Colon (tissue), 2 donors: Measurements from ENCODE around the gene TENT5C.

Experiments
- FAIRE-seq: peaks from 2 replicates; lab custom pipeline; 2012; peaks lifted over from hg19 to GRCh38; lab: Jason Lieb, UNC
- donor health status: control.
- donor health status: control.

TENT5C gene

DNA sequence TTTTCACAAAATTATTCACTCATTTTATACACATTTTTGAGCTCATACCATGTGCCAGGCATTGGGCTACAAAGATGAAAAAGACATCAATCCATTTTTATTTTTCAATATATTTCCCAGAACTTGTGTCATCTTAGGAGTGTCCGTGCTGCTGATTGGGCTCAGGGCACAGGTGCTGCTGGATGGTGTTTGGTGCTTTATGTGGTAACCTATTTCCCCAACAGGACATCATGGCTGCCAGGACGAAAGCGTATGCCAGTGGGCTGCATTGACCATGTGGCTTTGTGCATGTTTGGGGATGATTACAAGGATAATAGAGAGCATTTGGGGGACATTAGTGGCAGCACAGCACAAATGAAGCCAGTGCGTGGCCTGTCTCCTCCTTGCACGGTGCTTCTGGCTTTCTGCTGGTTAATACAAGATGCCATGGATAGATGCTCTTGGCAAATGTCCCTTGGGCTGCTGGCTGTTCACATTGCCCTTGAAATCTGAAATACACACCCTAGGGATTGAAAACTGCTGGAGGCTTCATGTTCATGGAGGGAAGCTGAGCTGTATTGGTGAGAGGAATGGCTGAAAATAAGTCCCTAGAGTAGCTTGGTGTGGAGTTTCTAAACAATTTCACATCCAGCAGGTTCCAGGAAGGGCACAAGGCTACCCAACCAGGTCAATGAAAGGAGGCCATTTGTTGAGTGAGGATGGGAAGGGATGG is 52.3 kb downstream of the TENT5C start:
- FAIRE-seq, result no peak

DNA sequence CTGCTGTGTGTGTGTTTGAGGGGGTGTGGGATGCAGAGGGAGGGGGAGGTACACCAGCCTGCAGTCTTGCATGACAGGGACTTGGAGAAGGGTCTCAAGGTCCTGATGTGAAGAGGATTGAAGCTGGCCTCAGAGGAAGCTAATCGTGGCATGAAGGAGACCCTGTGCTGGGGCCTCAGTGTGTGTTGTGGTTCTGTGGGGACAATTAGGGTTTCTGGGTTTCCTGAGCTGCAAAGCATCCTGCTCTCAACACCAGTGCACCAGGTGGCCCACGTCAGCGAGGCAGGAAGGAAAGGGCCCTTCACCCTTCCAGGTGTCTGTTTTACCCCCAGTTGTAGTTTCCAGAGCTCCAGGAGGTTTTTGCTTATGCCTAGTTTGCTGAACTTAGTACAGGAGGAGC is 52.8 kb downstream of the TENT5C start:
- no peak for FAIRE-seq

DNA sequence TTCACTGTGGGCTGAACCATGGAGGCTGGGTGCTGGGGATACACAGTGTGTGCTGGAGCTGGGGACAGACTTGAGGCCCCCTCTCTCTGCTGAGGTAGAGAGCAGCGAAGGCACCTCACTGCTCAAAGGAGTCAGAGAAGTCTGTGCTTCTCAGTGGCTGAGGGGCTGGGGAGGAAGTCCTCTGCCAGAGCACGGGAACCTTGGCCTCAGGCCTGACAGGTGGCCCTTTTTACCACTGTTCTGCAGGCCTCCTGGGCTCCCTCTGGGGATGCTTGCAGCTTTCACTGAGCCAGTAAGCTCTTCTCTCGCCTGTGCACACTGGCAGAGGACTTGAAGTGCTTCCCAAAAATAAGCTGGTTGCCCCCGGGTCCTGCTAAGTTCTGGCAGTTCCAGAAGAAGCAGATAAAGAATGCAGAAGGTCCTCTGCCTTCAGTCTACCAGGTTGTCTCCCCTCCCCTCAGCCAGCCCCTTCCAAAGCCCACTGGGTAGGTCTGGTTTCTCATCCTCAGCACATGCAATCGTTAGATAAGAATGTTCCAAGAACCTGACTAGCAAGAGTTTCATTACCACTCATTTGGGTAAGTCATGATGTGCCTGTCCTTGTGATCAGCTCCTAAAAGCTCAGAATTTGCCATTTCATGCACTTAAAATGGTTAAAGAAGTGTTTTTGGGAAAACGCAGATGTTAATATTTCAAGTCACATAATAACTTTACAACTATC is 53.9 kb downstream of the TENT5C start:
- FAIRE-seq, result no peak

DNA sequence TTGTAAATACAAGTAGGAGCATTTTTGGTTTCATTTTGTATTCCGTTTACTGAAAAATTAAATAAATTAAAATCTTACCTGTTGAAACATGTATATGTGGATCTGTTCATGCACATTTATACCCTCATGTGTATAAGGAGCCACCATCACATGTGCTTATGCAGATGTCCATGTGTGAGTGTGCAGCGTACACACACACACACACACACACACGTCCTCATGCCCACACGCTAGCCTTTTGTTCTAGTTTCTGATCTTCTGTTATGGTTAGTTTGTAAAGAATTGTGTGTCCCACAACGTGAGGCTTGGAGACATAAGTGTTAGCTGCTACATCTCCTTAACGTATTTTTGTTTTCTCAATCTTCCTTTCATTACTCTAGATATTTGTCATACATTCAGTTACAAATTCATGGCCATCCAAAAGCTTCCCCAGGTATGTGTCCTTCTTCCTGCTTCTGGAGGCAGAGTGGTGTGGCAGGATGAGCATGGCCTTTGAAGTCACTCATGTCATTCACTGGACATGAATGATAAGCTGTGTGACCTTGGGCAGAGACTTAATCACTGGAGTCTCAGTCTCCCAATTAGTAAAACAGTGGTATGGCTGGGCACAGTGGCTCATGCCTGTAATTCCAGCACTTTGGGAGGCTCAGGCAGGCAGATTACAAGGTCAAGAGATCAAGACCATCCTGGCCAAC is 54.6 kb downstream of the TENT5C start:
- no peak for FAIRE-seq

DNA sequence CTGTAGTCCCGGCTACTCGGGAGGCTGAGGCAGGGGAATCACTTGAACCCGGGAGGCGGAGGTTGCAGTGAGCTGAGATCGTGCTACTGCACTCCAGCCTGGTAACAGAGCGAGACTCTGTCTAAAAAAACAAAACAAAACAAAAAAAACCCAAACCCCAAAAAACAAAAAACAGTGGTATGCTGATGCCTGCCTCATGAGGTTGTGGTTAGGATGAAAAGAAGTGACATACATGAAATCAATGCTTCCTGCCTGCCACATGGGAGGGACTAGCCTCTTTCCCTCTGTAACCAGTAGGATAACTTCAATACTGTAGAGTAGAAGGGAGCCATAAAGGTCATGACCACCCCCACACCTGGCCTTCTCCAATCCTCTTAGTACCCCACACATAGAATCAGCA is 55.2 kb downstream of the TENT5C start:
- FAIRE-seq, result no peak

DNA sequence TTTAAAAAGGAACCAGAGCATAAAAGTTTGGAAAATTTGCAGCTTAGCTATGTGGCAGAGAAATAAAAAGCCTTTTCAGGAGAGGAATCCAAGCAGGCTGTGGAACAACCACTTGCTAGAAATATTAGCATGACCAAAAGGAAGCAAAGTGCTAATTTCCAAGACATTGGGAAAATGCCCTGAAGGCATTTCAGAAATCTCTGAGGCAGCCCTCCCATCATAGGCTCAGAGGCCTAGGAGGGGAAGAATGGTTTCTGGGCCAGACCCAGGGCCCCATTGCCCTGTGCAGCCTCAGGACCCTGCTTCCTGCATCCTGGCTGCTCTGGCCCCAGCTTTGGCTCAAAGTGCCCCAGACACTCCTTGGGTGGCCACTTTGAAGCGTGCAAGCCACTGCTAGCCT is 56.8 kb downstream of the TENT5C start:
- FAIRE-seq, result no peak

DNA sequence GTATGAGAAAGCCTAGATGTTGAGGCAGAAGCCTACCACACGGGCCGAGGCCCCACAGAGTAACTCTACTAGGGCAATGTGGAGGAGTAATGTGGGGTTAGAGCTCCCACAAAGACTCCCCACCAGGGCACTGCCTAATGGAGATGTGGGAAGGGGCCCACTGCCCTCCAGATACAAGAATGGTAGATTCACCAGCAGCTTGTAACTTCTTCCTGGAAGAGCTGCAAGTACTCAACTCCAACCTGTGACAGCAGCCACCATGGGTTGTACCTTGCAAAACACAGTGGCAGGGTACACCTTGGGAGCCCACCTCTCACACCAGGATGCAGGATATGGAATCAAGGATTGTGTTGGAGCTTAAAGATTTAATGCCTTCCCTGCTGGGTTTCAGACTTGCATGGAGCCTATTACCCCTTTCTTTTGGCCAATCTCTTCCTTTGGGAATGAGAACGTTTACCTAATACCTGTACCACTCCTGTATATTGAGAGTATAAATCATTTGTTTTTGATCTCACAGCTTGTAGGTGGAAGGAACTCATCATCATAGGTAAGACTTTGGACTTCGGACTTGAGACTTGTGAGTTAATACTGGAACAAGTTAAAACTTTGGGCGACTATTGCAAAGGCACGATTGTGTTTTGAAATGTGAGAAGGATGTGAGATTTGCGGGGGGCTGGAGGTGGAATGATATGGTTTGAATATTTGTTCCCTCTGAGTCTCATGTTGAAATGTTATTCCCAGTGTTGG is 57.5 kb downstream of the TENT5C start:
- FAIRE-seq, result no peak

DNA sequence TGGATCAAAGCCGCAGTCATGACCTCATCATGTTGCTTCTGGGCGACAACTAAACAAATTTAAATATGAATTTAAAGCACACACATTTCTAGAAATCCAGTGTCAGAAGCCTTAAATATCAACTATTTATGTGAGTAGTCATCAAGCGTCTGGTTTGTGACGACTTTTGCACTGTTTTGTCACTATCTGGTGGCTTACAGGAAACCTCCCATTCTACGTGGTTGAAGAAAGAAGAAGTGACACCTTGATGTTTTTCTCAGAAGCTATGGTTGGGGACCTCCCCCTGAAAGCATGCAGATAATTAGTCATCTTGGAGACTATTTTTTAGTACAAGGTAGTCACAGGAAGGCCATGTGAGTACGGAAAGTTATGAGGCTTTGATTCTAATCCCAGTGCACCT is 58.5 kb downstream of the TENT5C start:
- FAIRE-seq, result no peak

DNA sequence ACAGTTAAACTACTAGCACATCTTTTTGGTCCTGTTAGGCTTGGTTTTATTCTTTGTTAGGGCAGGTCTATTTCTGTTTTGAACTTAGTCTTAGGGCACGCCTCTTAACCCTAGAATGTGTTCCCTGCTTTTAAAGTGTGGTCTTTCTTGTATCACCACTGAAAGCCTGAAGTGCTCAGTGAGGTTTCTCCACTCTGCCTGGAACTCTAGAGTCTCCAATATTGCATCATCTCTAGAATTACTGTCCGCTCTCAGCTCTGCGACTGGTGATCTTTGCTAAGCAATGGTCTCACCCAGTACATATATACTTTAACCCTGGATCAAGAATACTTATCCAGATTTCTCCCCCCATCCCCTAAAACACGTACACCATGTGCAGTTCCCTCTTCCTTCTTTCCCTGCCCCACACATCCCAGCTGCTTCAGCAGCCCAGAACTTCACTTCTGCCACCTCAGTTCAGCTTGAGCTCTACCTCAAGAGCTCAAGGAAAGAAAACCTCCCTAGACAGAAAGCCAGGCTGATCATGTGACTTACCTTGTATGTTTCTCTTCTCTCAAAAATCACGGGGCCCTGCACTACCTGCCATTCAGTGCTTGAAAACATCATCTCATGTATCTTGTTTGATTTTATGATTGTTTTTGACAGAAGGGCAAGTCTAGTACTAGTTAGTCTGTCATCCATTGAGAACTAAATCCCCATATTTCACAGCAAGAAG is 59.9 kb downstream of the TENT5C start:
- no peak for FAIRE-seq

DNA sequence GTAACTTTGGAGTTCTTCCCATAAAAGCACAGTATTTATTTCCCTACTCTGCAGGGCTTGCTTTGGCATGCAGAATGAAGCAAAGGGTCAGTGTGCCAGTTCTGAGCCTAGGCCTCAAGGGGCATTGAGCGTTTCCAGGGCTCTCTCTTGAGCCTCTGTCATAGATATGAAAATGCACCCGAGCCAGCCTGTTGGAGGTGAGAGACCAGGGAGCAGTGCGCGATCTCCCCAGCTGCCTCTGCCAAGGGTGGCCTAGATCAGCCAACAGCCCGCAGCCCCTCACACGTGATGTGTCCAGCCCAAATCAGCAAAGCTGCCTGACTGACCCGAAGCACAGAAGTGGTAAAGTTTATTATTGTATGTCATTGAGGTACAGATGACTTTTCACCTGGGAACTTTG is 63.7 kb downstream of the TENT5C start:
- no peak for FAIRE-seq

DNA sequence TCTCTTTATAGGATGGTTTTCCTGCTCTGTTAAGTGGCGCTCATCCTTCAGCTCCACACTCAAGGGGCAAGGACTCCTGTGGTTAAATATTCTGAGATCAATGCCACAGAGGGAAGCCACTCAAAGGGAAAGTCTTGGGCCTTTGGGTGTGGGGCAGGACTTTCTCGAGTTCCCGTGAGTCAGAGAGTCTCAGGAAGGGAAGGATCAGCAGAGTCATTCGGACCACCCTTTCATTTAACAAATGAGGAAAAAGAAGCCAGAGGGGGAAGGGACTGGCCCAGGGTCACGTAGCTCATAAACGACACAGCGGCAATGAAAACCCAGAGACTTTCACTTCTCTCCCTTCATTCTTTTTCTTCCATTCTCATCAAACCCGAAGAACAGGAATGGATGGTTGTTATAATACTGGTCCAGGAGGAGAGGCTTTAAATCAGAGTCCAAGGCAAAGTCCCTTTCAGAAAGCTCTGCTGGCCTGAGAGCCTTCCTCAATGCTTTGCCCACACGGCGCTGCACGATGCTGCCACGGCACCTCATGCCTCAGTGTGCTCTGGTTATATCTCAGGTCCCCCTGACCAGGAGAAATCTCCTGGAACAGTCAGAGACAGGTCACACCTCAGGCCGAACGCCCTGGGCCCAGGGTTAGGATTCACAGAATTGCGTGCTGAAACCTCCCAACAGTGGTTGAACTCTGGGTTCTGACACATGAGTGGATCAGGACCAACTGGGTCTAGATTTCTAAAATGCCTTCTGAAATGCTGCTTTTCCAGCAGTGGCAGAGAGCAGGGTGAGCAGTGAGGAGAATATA is 65.3 kb downstream of the TENT5C start:
- no peak for FAIRE-seq

DNA sequence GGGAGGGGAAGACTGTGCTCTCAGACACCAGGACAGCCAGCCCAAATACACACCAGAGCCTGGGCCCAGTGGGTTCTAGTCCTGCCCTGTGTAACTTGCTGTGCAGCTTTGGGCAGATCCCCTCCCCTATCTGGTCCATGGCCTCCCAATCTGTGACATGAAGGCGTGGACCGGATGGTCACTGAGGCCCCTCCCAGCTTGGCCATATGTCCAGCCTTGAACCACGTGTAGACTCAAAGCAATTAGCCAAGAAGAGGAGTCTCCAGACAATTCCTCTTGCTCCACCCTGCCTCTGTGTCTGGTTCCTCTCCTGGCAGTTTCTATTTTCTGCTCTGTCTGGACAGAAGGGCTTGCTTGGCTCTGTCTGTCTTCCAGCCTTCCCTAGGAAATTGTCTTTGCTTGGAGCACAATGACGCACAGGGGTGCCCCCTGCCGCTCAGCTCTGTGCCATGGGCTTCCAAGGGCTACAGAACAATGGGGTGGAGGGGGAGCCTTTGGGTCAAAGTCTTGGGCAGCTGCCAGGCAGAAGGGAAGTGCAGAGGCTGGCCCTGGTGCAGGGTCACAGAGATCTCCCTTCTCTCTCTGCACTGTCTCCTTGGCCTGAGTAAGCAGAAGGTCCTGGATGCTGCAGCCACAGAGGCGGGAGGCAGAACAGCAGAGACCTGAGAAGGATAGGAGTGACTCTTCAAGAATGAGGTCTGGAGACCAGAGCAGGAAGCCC is 66.1 kb downstream of the TENT5C start:
- no peak for FAIRE-seq

DNA sequence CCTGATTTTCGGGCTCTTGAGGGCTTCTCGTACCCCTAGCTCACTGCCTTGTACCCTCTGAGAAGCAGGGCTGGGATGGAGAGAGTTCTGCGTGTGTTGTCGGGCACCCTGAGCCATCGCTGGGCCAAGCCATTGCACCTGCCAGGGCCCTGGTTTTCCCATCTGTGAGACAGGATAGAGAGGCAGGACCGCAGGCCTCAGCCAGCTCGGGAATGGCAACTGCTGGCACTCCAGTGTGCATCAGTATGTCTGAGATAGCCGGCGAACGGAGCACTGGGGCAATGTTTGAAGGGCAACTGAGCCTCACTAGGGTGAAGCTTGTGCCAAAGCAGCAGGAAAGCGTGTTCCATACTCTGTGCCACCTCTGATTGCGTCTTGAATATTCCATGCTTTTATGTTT is 66.9 kb downstream of the TENT5C start:
- FAIRE-seq, result no peak

DNA sequence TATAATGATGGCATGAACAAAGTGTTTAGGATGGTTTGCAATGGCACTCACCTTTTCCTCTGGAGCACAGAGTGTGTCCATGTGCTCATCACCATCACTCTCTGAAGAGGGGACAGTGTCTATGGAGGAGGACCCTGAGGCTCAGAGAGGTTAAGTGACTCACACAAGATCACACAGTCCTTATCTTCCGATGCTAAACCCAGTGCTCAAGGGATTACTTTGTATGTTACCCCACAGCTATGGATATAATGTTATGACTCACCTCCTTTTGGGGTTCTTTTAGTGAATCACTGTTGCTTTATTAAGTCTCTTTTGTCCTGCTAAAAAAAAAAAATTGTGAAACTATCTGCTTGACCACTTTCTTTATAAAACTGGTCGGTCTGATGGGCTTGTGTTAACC is 67.6 kb downstream of the TENT5C start:
- FAIRE-seq, result no peak

DNA sequence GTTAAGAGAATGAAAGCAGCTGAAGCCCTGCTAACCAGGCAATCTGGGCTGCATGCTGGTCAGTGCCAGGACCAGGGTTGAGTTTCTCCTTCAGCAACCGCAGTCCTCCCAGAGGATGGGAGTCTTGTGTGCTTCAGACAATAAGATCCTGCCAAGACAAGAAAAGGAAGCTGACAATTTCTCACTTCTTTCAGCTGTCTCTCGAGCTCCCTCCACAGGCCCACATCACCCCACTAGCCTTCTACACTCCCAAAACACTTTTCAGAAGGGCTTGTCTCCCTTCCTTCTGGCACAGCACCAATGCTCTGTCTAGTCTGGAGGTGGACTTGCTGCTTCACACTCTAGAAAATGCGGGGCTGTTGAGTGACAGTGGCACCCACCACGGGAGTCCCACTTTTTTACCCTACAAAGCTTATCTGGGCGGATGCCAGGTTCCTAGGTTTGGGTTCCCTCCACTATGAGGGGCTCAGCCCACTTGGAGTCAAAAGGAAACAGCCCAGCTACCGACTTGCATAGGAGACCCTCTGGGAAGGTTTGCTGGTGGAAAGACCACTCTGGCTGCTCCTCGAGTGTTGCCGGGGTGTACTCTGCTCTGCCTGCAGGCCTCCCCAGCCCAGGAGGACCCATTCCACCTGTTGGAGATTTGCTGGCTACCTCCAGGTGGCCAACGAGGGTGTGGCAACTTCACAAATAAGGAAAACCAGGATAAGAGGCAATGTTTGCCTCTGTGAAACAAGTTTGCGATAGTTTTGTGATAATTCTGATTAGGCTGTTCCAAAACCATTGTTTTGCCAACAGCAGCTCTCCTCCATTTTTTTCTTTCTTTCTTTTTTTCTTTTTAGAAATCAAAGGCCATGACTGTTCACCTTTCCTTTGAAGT is 68.9 kb downstream of the TENT5C start:
- FAIRE-seq, result no peak

DNA sequence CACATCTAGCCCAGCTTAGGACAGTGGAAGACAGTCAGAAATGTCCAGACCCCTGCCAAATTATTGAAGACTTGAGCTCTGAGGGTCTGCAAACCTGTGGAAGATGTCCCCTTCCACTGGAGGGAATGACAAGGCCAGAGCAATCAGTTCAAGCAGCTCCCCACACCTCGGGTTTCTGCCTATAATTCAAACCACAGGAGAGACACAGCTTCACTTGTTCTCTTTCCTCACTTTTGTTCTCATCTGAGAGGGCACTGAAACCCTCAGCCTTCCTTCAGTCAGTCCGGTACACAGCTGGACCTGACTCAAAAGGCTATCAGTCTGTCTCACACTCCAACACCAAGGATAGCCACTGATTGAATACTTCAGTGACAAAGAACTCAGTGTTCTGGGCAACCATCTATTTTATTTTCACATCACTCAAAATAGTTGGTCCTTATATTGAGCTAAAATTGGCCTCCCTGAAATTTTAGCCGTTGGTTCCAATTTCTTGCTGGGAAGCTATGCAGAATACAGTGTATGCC is 70.1 kb downstream of the TENT5C start:
- FAIRE-seq, result no peak

DNA sequence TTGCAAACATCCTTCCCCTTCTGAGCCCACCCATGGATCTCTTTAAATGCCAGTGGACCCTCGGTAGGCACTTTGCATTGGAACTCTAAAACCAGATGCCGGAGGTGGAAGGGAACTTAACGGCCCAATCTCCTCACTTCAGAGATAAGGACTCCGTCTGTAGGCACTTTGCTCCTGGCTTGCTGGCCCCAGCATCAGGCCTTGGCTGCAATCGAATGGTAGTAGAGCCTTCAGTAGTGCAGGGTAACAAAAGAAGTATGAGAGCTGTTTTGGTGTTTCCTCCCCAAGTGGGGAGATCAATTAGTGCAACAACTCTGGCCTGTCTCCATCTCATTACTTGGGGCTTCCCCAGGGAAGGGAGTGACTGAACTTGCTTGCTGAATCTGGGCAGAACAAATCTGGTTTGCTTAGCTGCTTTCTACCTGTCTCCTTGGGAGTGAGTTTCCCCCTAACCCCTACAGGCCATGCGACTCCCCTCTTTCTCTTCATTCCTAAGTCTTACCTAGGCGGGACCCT is 70.8 kb downstream of the TENT5C start:
- no peak for FAIRE-seq
